ENCODE results near the gene CDKN1C. TPM values are rescaled to one million over a fixed set of nuclear protein-coding genes. Genes with fewer than 3 reads are reported as not detected.

Gene CDKN1C
- total RNA-seq, 5 donors from 2014 or later (not counting 1 experiment from before 2014, with no cell fraction given) = 2.1 to 7.0 (median 5.3) TPM

DNA sequence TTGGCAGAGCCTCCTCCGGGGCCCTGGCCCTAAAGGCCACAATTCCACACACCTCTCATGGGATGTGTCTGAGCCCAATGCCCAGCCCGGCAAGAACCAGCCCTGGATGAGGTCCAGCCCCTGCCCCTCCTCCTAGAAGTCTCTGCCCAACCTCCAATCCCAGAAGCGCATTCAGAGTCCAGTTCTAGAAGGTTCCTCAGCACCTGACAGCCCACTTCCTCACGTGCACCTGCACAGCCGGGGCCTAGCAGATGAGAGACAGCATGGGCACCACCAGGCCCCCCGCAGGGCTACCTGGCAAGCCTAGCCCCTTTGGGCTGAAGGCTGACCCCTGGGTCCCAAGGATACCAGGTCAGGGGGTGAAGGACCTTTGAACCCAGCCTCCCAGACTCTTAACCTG is 11.5 kb upstream of the CDKN1C start:
- no peak for DNase-seq
- Histone ChIP-seq H3K36me3 (ENCODE audit: control insufficient read depth in 2 of 2, extremely low read depth in 1 of 2, insufficient read depth in 1 of 2, low read length in 1 of 2) (no peaks in the 10 kb centered on the region), H3K4me1 (ENCODE audit: control insufficient read depth in 1 of 2, extremely low read depth in 1 of 2, insufficient read depth in 2 of 2, low read length in 2 of 2) (peaks cover 4 to 48% of the 10 kb centered on the region in 2 experiments), H3K27ac (ENCODE audit: low read length) (no peak overlapping the region), H3K27me3 (replicated peaks in 1 of 2; ENCODE audit: control insufficient read depth in 2 of 2, extremely low read depth in 1 of 2, insufficient read depth in 2 of 2, low read length in 1 of 2) (no peaks in the 10 kb centered on the region), H3K9me3 (no peaks in the 10 kb centered on the region), H3K4me3 (ENCODE audit: control insufficient read depth in 1 of 2, extremely low read depth in 1 of 2, low read length in 1 of 2) (no peak overlapping the region)
- H3K27me3 Mint-ChIP-seq = no peaks in the 10 kb centered on the region
- WGBS (ENCODE audit: insufficient coverage) = 94% methylated on average over 6 of the region's 6 CpGs
- peaks cover 36 to 52% (median 44%) of the 10 kb centered on the region in 3 donors for H3K4me1 Mint-ChIP-seq
- POLR2A ChIA-PET = no interaction called here
- no peak overlapping the region for H3K4me3 Mint-ChIP-seq
- CTCF ChIA-PET = no interaction called here
- H3K27ac Mint-ChIP-seq = peak overlapping the region in 1 of 2 donors; percentile 23
- no peaks in the 10 kb centered on the region for H3K9me3 Mint-ChIP-seq
- H3K36me3 Mint-ChIP-seq = no peaks in the 10 kb centered on the region
- no peak for ATAC-seq (replicated peaks in 1 of 4)

DNA sequence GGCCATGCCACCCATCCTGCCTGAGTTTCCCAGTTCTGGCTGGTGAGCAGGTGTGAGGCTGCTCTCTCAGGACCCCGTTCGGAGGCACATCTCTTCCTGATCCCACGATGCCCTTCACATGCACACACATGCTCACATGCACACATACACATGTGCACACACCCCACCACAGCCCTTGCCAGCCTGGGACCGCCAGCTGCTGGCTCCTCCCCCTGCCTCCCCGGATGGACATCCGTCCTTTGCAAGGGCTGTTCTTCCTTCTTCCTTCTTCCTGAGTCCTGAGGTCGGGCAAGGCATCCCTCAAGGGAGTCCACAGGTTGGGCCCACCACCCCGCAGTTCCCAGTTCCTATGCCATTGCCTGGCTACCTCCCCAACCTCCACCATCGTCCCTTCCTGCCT is 10.5 kb upstream of the CDKN1C start:
- Mint-ChIP-seq H3K9me3 (no peaks in the 10 kb centered on the region), H3K4me1 (peaks cover 42 to 56% (median 51%) of the 10 kb centered on the region in 3 donors), H3K36me3 (no peaks in the 10 kb centered on the region), H3K27ac (peak overlapping the region; percentile 52 to 72), H3K27me3 (no peaks in the 10 kb centered on the region), H3K4me3 (no peak overlapping the region)
- ChIA-PET CTCF (no interaction called here), POLR2A (no interaction called here)
- Histone ChIP-seq H3K27me3 (replicated peaks in 1 of 2; ENCODE audit: control insufficient read depth in 2 of 2, extremely low read depth in 1 of 2, insufficient read depth in 2 of 2, low read length in 1 of 2) (no peaks in the 10 kb centered on the region), H3K4me1 (ENCODE audit: control insufficient read depth in 1 of 2, extremely low read depth in 1 of 2, insufficient read depth in 2 of 2, low read length in 2 of 2) (peaks cover 14 to 51% of the 10 kb centered on the region in 2 experiments), H3K27ac (ENCODE audit: low read length) (no peak overlapping the region), H3K4me3 (ENCODE audit: control insufficient read depth in 1 of 2, extremely low read depth in 1 of 2, low read length in 1 of 2) (no peak overlapping the region), H3K9me3 (no peaks in the 10 kb centered on the region), H3K36me3 (ENCODE audit: control insufficient read depth in 2 of 2, extremely low read depth in 1 of 2, insufficient read depth in 1 of 2, low read length in 1 of 2) (no peaks in the 10 kb centered on the region)
- no peak for ATAC-seq (replicated peaks in 1 of 4)
- no peak for DNase-seq
- WGBS (ENCODE audit: insufficient coverage) = 78% methylated on average over 7 of the region's 9 CpGs

DNA sequence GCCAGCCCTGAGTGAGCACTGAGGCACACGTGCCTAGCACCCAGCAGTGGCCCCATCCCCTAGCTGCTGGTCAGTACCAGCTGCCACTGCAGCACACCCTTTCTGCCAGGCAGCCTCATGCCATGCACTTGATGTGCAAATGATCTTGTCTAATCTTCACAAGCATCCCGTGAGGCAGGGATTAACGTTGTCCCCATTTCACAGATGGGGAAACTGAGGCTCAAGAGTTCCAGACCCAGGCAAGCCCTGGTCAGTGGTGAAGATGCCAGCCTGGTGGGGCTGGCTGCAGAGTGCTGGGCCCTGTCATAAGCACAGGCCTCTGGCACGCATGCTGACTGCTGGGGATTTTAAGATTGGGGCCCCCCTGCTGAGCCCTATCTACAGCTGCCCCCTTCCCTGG is 8.4 kb upstream of the CDKN1C start:
- Mint-ChIP-seq H3K27me3 (no peaks in the 10 kb centered on the region), H3K4me1 (peaks cover 29 to 42% (median 35%) of the 10 kb centered on the region in 3 donors), H3K27ac (peak overlapping the region; percentile 88 to 91), H3K9me3 (no peaks in the 10 kb centered on the region), H3K36me3 (no peaks in the 10 kb centered on the region), H3K4me3 (peak overlapping the region in 1 of 3 donors; percentile 36)
- H3K4me1 ChIP-seq (ENCODE audit: control insufficient read depth in 1 of 2, extremely low read depth in 1 of 2, insufficient read depth in 2 of 2, low read length in 2 of 2) = peaks cover 15 to 50% of the 10 kb centered on the region in 2 experiments
- ChIA-PET CTCF (no interaction called here), POLR2A (no interaction called here)
- no peak for ATAC-seq (replicated peaks in 1 of 4)
- H3K9me3 ChIP-seq = no peaks in the 10 kb centered on the region
- no peaks in the 10 kb centered on the region for H3K36me3 ChIP-seq (ENCODE audit: control insufficient read depth in 2 of 2, extremely low read depth in 1 of 2, insufficient read depth in 1 of 2, low read length in 1 of 2)
- DNase-seq = no peak
- 91% methylated on average over 4 of the region's 4 CpGs for WGBS (ENCODE audit: insufficient coverage)
- H3K27me3 ChIP-seq (replicated peaks in 1 of 2; ENCODE audit: control insufficient read depth in 2 of 2, extremely low read depth in 1 of 2, insufficient read depth in 2 of 2, low read length in 1 of 2) = no peaks in the 10 kb centered on the region
- no peak overlapping the region for H3K27ac ChIP-seq (ENCODE audit: low read length)
- no peak overlapping the region for H3K4me3 ChIP-seq (ENCODE audit: control insufficient read depth in 1 of 2, extremely low read depth in 1 of 2, low read length in 1 of 2)

DNA sequence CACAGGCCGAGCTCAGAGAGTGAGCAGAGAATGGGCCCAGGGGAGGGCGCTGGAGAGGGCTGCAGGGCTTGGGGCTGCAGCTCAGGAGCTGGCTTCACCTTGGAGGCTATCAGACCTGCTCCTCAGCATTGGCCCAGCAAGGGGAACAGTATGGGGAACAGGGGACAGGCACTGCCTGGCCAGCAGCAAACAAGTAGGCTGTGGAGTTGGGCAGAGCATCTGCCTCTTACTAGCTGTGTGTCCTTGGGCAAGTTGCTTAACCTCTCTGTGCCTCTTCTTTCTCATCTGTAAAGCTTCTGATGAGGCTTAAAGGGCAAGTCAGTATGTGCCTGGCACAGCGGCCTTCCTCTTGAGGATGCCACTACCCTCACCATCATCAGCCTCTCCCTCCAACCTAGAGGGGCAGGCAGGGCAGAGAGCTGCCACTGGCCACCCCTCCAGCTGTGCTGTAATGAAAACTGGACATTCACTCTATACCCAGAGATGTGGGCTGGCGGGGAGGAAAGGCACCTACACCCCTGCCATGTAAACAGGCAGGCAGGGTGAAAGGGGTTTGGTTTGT is 7.5 kb upstream of the CDKN1C start:
- H3K27me3 ChIP-seq (replicated peaks in 1 of 2; ENCODE audit: control insufficient read depth in 2 of 2, extremely low read depth in 1 of 2, insufficient read depth in 2 of 2, low read length in 1 of 2) = no peaks in the 10 kb centered on the region
- peaks cover 13 to 47% of the 10 kb centered on the region in 2 experiments for H3K4me1 ChIP-seq (ENCODE audit: control insufficient read depth in 1 of 2, extremely low read depth in 1 of 2, insufficient read depth in 2 of 2, low read length in 2 of 2)
- H3K9me3 ChIP-seq = no peaks in the 10 kb centered on the region
- ChIA-PET POLR2A (no interaction called here), CTCF (interaction anchor here (0.6 to 2.9 kb wide), 8 partner anchors 36 to 361 kb away, joined by 3 to 21 read pairs (median 4); partner anchors contain the start of genes NAP1L4 (in 1 of the 2) and PHLDA2 (in 1 of the 2))
- H3K27ac Mint-ChIP-seq = peak overlapping the region; percentile 88 to 91
- no peaks in the 10 kb centered on the region for H3K36me3 Mint-ChIP-seq
- no peaks in the 10 kb centered on the region for H3K27me3 Mint-ChIP-seq
- peak overlapping the region; percentile 65 for H3K27ac ChIP-seq (ENCODE audit: low read length)
- DNase-seq (peak in 27 of 35 experiments; percentile 19 to 66 (median 41)), ATAC-seq (replicated peaks in 1 of 4) (peak; percentile 44 to 65 (median 58))
- H3K9me3 Mint-ChIP-seq = no peaks in the 10 kb centered on the region
- WGBS (ENCODE audit: insufficient coverage) = 23% methylated on average over 3 of the region's 4 CpGs
- H3K36me3 ChIP-seq (ENCODE audit: control insufficient read depth in 2 of 2, extremely low read depth in 1 of 2, insufficient read depth in 1 of 2, low read length in 1 of 2) = no peaks in the 10 kb centered on the region
- peaks cover 29 to 38% (median 30%) of the 10 kb centered on the region in 3 donors for H3K4me1 Mint-ChIP-seq
- H3K4me3 Mint-ChIP-seq = peak overlapping the region; percentile 58 to 81 (median 74)
- H3K4me3 ChIP-seq (ENCODE audit: control insufficient read depth in 1 of 2, extremely low read depth in 1 of 2, low read length in 1 of 2) = peak overlapping the region in 1 of 2 donors; percentile 55

DNA sequence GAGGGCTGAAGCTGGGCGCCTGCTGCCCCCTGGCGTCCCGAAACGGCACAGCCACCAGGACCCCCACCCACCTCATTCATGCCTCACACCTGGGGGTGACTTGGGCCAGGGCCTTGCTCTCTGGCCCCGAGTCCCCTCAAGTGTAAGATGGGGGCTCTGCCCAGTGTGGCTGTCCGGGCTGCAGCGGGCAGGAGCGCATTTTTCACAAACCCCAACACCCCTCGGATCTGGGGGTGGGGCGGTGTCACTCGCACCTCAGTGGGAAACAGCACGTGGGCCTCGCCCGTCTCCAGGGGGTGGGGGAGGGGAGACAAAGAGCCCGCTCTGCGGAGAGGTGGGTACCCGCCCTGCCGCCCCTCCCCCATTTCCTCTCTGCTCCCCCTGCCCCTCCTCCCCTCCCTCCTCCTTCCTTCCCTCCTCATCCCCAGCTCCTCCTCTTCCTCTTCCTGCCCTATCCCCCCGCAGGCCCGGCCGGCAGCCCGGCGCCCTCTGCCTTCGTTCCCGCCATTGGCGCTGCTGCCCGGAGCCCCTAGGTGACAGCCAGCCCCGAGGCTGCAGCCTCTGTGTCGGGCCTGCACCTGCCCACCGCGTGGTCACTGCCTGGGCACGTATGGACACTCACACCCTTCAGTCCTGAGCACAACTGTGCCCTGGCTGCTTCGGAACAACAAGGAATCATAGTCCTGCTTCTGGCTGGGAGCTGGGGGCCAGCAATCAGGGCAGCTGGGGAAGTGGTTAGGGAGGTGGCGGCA is 6.8 kb upstream of the CDKN1C start:
- CTCF ChIA-PET = interaction anchor here (0.5 to 2.9 kb wide), 9 partner anchors 37 to 360 kb away, joined by 3 to 21 read pairs (median 4); partner anchors contain the start of genes NAP1L4 (in 1 of the 2) and PHLDA2 (in 1 of the 2)
- Mint-ChIP-seq H3K4me1 (peaks cover 28 to 37% (median 29%) of the 10 kb centered on the region in 3 donors), H3K27ac (peak overlapping the region; percentile 88 to 91), H3K4me3 (peak overlapping the region; percentile 58 to 81 (median 74)), H3K9me3 (no peaks in the 10 kb centered on the region), H3K36me3 (no peaks in the 10 kb centered on the region), H3K27me3 (no peaks in the 10 kb centered on the region)
- peaks cover 13 to 46% of the 10 kb centered on the region in 2 experiments for H3K4me1 ChIP-seq (ENCODE audit: control insufficient read depth in 1 of 2, extremely low read depth in 1 of 2, insufficient read depth in 2 of 2, low read length in 2 of 2)
- peak in 34 of 35 experiments; percentile 18 to 79 (median 52) for DNase-seq
- H3K36me3 ChIP-seq (ENCODE audit: control insufficient read depth in 2 of 2, extremely low read depth in 1 of 2, insufficient read depth in 1 of 2, low read length in 1 of 2) = no peaks in the 10 kb centered on the region
- peak; percentile 54 to 65 (median 62) for ATAC-seq (replicated peaks in 1 of 4)
- WGBS (ENCODE audit: insufficient coverage) = 2% methylated on average over 20 of the region's 34 CpGs
- no peaks in the 10 kb centered on the region for H3K27me3 ChIP-seq (replicated peaks in 1 of 2; ENCODE audit: control insufficient read depth in 2 of 2, extremely low read depth in 1 of 2, insufficient read depth in 2 of 2, low read length in 1 of 2)
- POLR2A ChIA-PET = no interaction called here
- peak overlapping the region; percentile 55 for H3K4me3 ChIP-seq (ENCODE audit: control insufficient read depth in 1 of 2, extremely low read depth in 1 of 2, low read length in 1 of 2)
- no peaks in the 10 kb centered on the region for H3K9me3 ChIP-seq
- peak overlapping the region; percentile 65 for H3K27ac ChIP-seq (ENCODE audit: low read length)

GRCh38 chr11:2891326-2892214 is 6.0 kb upstream of the CDKN1C start:
- 48% methylated on average over 12 of the region's 17 CpGs for WGBS (ENCODE audit: insufficient coverage)
- H3K4me3 Mint-ChIP-seq = peak overlapping the region; percentile 58 to 81 (median 63)
- no peaks in the 10 kb centered on the region for H3K27me3 Mint-ChIP-seq
- CTCF ChIA-PET = interaction anchor here (0.5 to 2.9 kb wide), 7 partner anchors 11 to 360 kb away, joined by 3 to 21 read pairs (median 4); a partner anchor contains a TSS
- peak overlapping the region; percentile 65 for H3K27ac ChIP-seq (ENCODE audit: low read length)
- POLR2A ChIA-PET = no interaction called here
- H3K27me3 ChIP-seq (replicated peaks in 1 of 2; ENCODE audit: control insufficient read depth in 2 of 2, extremely low read depth in 1 of 2, insufficient read depth in 2 of 2, low read length in 1 of 2) = peaks cover 0 to under 1% of the 10 kb centered on the region in 2 experiments
- H3K36me3 ChIP-seq (ENCODE audit: control insufficient read depth in 2 of 2, extremely low read depth in 1 of 2, insufficient read depth in 1 of 2, low read length in 1 of 2) = no peaks in the 10 kb centered on the region
- H3K9me3 Mint-ChIP-seq = no peaks in the 10 kb centered on the region
- peak overlapping the region; percentile 39 to 55 for H3K4me3 ChIP-seq (ENCODE audit: control insufficient read depth in 1 of 2, extremely low read depth in 1 of 2, low read length in 1 of 2)
- DNase-seq (peak in 1 of 35 experiments; percentile 39), ATAC-seq (replicated peaks in 1 of 4) (no peak)
- peak overlapping the region; percentile 88 to 89 for H3K27ac Mint-ChIP-seq
- H3K9me3 ChIP-seq = no peaks in the 10 kb centered on the region
- peaks cover 28 to 44% (median 34%) of the 10 kb centered on the region in 3 donors for H3K4me1 Mint-ChIP-seq
- H3K36me3 Mint-ChIP-seq = no peaks in the 10 kb centered on the region
- H3K4me1 ChIP-seq (ENCODE audit: control insufficient read depth in 1 of 2, extremely low read depth in 1 of 2, insufficient read depth in 2 of 2, low read length in 2 of 2) = peaks cover 13 to 54% of the 10 kb centered on the region in 2 experiments
